HepG2 (cell line): Measurements from ENCODE around the gene MAP2K7. TPM values are rescaled to one million over a fixed set of nuclear protein-coding genes. Genes with fewer than 3 reads are reported as not detected.

Experiments used
- ARHGAP35 ChIP-seq: sonication (generic); formaldehyde crosslinking; IDR thresholded peaks from 2 replicates; pipeline ENCODE4 v1.9.0; 2022; ENCODE audit warnings: mild to moderate bottlenecking, inconsistent platforms, moderate library complexity, missing genetic modification reagents, borderline replicate concordance
- ARID2 ChIP-seq: sonication (generic); formaldehyde crosslinking; IDR thresholded peaks from 2 replicates; pipeline ENCODE4 v1.8.1; 2022; ENCODE audit warnings: mild to moderate bottlenecking, missing genetic modification reagents, borderline replicate concordance
- ATF2 ChIP-seq: sonication (generic); formaldehyde crosslinking; IDR thresholded peaks from 2 replicates; pipeline ENCODE4 v1.4.0; 2020; ENCODE audit warnings: missing genetic modification reagents
- DBP ChIP-seq: sonication (generic); formaldehyde crosslinking; IDR thresholded peaks from 2 replicates; pipeline ENCODE4 v1.4.0; 2020; ENCODE audit warnings: missing genetic modification reagents; ENCODE audit errors: not compliant biosample characterization
- EEA1 ChIP-seq: sonication (generic); formaldehyde crosslinking; IDR thresholded peaks from 2 replicates; pipeline ENCODE4 v1.5.1; 2020; ENCODE audit warnings: mild to moderate bottlenecking, missing genetic modification reagents, borderline replicate concordance
- FLYWCH1 ChIP-seq: sonication (generic); formaldehyde crosslinking; IDR thresholded peaks from 2 replicates; pipeline ENCODE4 v1.8.1; 2023; ENCODE audit warnings: mild to moderate bottlenecking, missing genetic modification reagents
- FOXO4 ChIP-seq: sonication (generic); formaldehyde crosslinking; conservative IDR thresholded peaks from 2 replicates; pipeline ENCODE4 v1.8.1; 2023; ENCODE audit warnings: missing genetic modification reagents
- HDAC2 ChIP-seq: sonication (generic); formaldehyde crosslinking; IDR thresholded peaks from 2 replicates; pipeline ENCODE4 v1.4.0; 2020; ENCODE audit warnings: missing genetic modification reagents
- KDM3A ChIP-seq: IDR thresholded peaks from 2 replicates; pipeline ENCODE4 v1.6.1; 2018; ENCODE audit warnings: low read depth, missing compliant biosample characterization
- KLF6 ChIP-seq: IDR thresholded peaks from 2 replicates; pipeline ENCODE4 v1.8.0; 2016; ENCODE audit warnings: missing biosample characterization, missing genetic modification reagents
- MLLT10 ChIP-seq: sonication (generic); formaldehyde crosslinking; IDR thresholded peaks from 2 replicates; pipeline ENCODE4 v1.4.0; 2020; ENCODE audit warnings: missing genetic modification reagents
- MTA1 ChIP-seq: sonication (generic); formaldehyde crosslinking; IDR thresholded peaks from 2 replicates; pipeline ENCODE4 v1.4.0; 2020; ENCODE audit warnings: missing genetic modification reagents, mild to moderate bottlenecking, borderline replicate concordance
- NRL ChIP-seq: sonication (generic); formaldehyde crosslinking; IDR thresholded peaks from 2 replicates; pipeline ENCODE4 v1.5.0; 2020; ENCODE audit warnings: missing genetic modification reagents, mild to moderate bottlenecking, moderate library complexity, borderline replicate concordance
- POLR2A ChIP-seq, 2 experiments: IDR thresholded peaks; 2 replicates each; pipeline ENCODE4 v1.6.1; 2011; ENCODE audit warnings: low read depth in 2 of 2, low read length in 2 of 2, mild to moderate bottlenecking in 1 of 2, moderate library complexity in 1 of 2; ENCODE audit not compliant: insufficient read depth in 1 of 2
- SOX13 ChIP-seq, 3 experiments: fragments of 450-650 bp in 1 of 3; sonication (generic) in 1 of 3; formaldehyde crosslinking in 1 of 3; IDR thresholded peaks in 2 of 3; conservative IDR thresholded peaks in 1 of 3; 2 replicates each; pipeline versions ENCODE4 v1.5.0 to v1.6.1; 2016 to 2020; ENCODE audit warnings: antibody characterized with exemption in 1 of 3, mild to moderate bottlenecking in 1 of 3, missing compliant biosample characterization in 1 of 3, missing genetic modification reagents in 1 of 3, moderate library complexity in 1 of 3
- ZBTB38 ChIP-seq: sonication (generic); formaldehyde crosslinking; IDR thresholded peaks from 2 replicates; pipeline ENCODE4 v1.5.1; 2020; ENCODE audit warnings: mild to moderate bottlenecking, missing genetic modification reagents
- ZBTB42 ChIP-seq: sonication (generic); formaldehyde crosslinking; IDR thresholded peaks from 2 replicates; pipeline ENCODE4 v1.5.0; 2020; ENCODE audit warnings: mild to moderate bottlenecking, missing genetic modification reagents
- ZNF235 ChIP-seq: sonication (generic); formaldehyde crosslinking; IDR thresholded peaks from 2 replicates; pipeline ENCODE4 v1.8.1; 2023; ENCODE audit warnings: mild to moderate bottlenecking, missing genetic modification reagents, borderline replicate concordance
- ZNF468 ChIP-seq: sonication (generic); formaldehyde crosslinking; IDR thresholded peaks from 2 replicates; pipeline ENCODE4 v1.8.0; 2022; ENCODE audit warnings: mild to moderate bottlenecking, moderate library complexity, missing genetic modification reagents
- ZNF558 ChIP-seq: sonication (generic); formaldehyde crosslinking; IDR thresholded peaks from 2 replicates; pipeline ENCODE4 v1.9.0; 2022; ENCODE audit warnings: mild to moderate bottlenecking, missing genetic modification reagents, borderline replicate concordance
- polyA plus RNA-seq, 8 experiments: library from polyadenylated mRNA; depleted of rRNA in 3 of 8; stranded (reverse) in 7 of 8; unstranded in 1 of 8; fragments of >200 nt; fragmentation: Illumina TruSeq in 4 of 8; extraction: Trizol in 4 of 8; gene quantifications; 2 replicates each; pipeline versions ENCODE4 v1.2.1 to v1.2.3, GENCODE V29; 2011 to 2016; ENCODE audit warnings: low read depth in 4 of 8, missing spikeins in 1 of 8, mixed read lengths in 1 of 8; ENCODE audit not compliant: insufficient read depth in 1 of 8
- total RNA-seq, 5 experiments: library from RNA; depleted of rRNA; stranded (reverse); fragments of >200 nt; fragmentation: Illumina TruSeq; extraction: Trizol; gene quantifications; 2 replicates each; pipeline ENCODE4 v1.2.3, GENCODE V29; 2016; ENCODE audit warnings: low read depth in 1 of 5
- TF ChIP-seq, protein P1 (sequence below): IDR thresholded peaks from 2 replicates; pipeline ENCODE4 v1.6.1; 2016; ENCODE audit warnings: missing compliant biosample characterization, missing genetic modification reagents, borderline replicate concordance
- TF ChIP-seq, protein P2 (sequence below): sonication (generic); formaldehyde crosslinking; IDR thresholded peaks from 2 replicates; pipeline ENCODE4 v1.8.1; 2023; ENCODE audit warnings: mild to moderate bottlenecking, missing genetic modification reagents

The MAP2K7 gene
- total and polyA plus RNA-seq, 2 of the 13 experiments (the other 11 are each of a cell fraction or from before 2014, with no cell fraction given) = 9.0 to 10.8 TPM

GRCh38 chr19:7903244-7904073 is at the start of gene MAP2K7 (continued):
- TF ChIP-seq, protein P1, sequence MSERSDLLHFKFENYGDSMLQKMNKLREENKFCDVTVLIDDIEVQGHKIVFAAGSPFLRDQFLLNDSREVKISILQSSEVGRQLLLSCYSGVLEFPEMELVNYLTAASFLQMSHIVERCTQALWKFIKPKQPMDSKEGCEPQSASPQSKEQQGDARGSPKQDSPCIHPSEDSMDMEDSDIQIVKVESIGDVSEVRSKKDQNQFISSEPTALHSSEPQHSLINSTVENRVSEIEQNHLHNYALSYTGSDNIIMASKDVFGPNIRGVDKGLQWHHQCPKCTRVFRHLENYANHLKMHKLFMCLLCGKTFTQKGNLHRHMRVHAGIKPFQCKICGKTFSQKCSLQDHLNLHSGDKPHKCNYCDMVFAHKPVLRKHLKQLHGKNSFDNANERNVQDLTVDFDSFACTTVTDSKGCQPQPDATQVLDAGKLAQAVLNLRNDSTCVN = no peak
- TF ChIP-seq ARID2 (CRISPR knock-in tag) (peak; percentile 81; the same call in 1 of the 2 replicates), KLF6 (CRISPR knock-in tag) (peak; percentile 90; the same call in 1 of the 2 replicates), SOX13 (IDR thresholded peaks at IDR 0.05) (no peak), SOX13 (CRISPR knock-in tag; conservative IDR thresholded peaks at IDR 0.05 in 1 of 2, IDR thresholded peaks at IDR 0.05 in 1 of 2) (peak in 1 of 2 experiments; percentile 25; a peak in 2 of 4 replicates), KDM3A (CRISPR knock-in tag) (no peak), FLYWCH1 (CRISPR knock-in tag) (no peak), ZBTB38 (CRISPR knock-in tag) (peak; percentile 85), FOXO4 (CRISPR knock-in tag) (no peak), ARHGAP35 (peak; percentile 66; the same call in 1 of the 2 replicates), POLR2A (IDR thresholded peaks at IDR 0.05; ENCODE audit: insufficient read depth in 1 of 2, low read depth in 2 of 2, low read length in 2 of 2) (peak; percentile 88 to 99), DBP (CRISPR knock-in tag) (no peak), ZBTB42 (0 out of 2 replicates have a peak, but pooled peaks have one; percentile 73), EEA1 (peak; percentile 71; the same call in 1 of the 2 replicates), ATF2 (CRISPR knock-in tag) (peak; percentile 84), NRL (peak; percentile 92; the same call in 1 of the 2 replicates), HDAC2 (CRISPR knock-in tag) (no peak), MLLT10 (no peak), ZNF558 (no peak; the same call in 1 of the 2 replicates), ZNF235 (CRISPR knock-in tag) (no peak; the same call in 1 of the 2 replicates), ZNF468 (CRISPR knock-in tag) (no peak), MTA1 (CRISPR knock-in tag) (no peak; the same call in 1 of the 2 replicates)
- TF ChIP-seq, protein P2, sequence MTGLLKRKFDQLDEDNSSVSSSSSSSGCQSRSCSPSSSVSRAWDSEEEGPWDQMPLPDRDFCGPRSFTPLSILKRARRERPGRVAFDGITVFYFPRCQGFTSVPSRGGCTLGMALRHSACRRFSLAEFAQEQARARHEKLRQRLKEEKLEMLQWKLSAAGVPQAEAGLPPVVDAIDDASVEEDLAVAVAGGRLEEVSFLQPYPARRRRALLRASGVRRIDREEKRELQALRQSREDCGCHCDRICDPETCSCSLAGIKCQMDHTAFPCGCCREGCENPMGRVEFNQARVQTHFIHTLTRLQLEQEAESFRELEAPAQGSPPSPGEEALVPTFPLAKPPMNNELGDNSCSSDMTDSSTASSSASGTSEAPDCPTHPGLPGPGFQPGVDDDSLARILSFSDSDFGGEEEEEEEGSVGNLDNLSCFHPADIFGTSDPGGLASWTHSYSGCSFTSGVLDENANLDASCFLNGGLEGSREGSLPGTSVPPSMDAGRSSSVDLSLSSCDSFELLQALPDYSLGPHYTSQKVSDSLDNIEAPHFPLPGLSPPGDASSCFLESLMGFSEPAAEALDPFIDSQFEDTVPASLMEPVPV (CRISPR knock-in tag) = peak; percentile 74; the same call in 1 of the 2 replicates
